CD4-positive, alpha-beta T cell (primary cell): ENCODE results near the gene INTU. TPM values are rescaled to one million over a fixed set of nuclear protein-coding genes. Genes with fewer than 3 reads are reported as not detected.

ENCODE experiments used
- ATAC-seq: fragments of 200-7000 bp; cut with Tn5 transposase; one replicate; pipeline ENCODE4 v1.10.0; 2022; ENCODE audit warnings: mild to moderate bottlenecking; ENCODE audit not compliant: poor library complexity
- CTCF ChIA-PET: fragments of 350-600 bp; sonication (Branson Sonifier 250); formaldehyde crosslinking; loops from one replicate; lab custom pipeline; 2021; ENCODE audit warnings: antibody characterized with exemption, inconsistent platforms; lab: Charles Lee
- POLR2A ChIA-PET: fragments of 350-600 bp; sonication (Branson Sonifier 250); formaldehyde crosslinking; loops from one replicate; lab custom pipeline; 2021; ENCODE audit warnings: antibody characterized with exemption, inconsistent platforms; lab: Charles Lee
- DNase-seq, 14 experiments: peaks; one replicate each; pipeline ENCODE4 v3.0.0-alpha.2; 2013 to 2020; ENCODE audit warnings: mixed read lengths in 2 of 14
- H3K27ac ChIP-seq, 2 donors: one replicate each; pipeline versions ENCODE4 v1.5.1 to v1.7.0; 2013; ENCODE audit warnings: low read length in 2 of 2, low read depth in 1 of 2, mild to moderate bottlenecking in 1 of 2
- H3K27me3 ChIP-seq, 2 experiments: 1 replicate in 1 of 2; 2 replicates in 1 of 2; pipeline versions ENCODE4 v1.6.1 to v1.7.0; 2013; ENCODE audit warnings: low read length in 2 of 2, control low read depth in 1 of 2, mild to moderate bottlenecking in 1 of 2, moderate library complexity in 1 of 2; ENCODE audit not compliant: insufficient read depth in 2 of 2, control insufficient read depth in 1 of 2
- H3K36me3 ChIP-seq: one replicate; pipeline ENCODE4 v1.6.1; 2013; ENCODE audit warnings: low read length, control low read depth; ENCODE audit not compliant: insufficient read depth
- H3K4me1 ChIP-seq: one replicate; pipeline ENCODE4 v1.6.1; 2013; ENCODE audit warnings: low read length, control low read depth; ENCODE audit not compliant: insufficient read depth
- H3K4me3 ChIP-seq: one replicate; pipeline ENCODE4 v1.5.1; 2013; ENCODE audit warnings: mild to moderate bottlenecking, low read length, moderate library complexity
- H3K9me3 ChIP-seq, 2 experiments: 1 replicate in 1 of 2; 2 replicates in 1 of 2; pipeline versions ENCODE4 v1.6.1 to v1.7.0; 2013; ENCODE audit warnings: low read length in 2 of 2, mild to moderate bottlenecking in 2 of 2, control low read depth in 1 of 2, moderate library complexity in 1 of 2; ENCODE audit not compliant: control insufficient read depth in 1 of 2, insufficient read depth in 1 of 2
- H3K27ac Mint-ChIP-seq: one replicate; pipeline ENCODE4 v1.8.0; 2020; ENCODE audit warnings: mixed read lengths
- H3K27me3 Mint-ChIP-seq: one replicate; pipeline ENCODE4 v1.8.0; 2021; ENCODE audit warnings: mixed read lengths
- H3K36me3 Mint-ChIP-seq: one replicate; pipeline ENCODE4 v1.8.0; 2021; ENCODE audit warnings: low read depth, mixed read lengths
- H3K4me1 Mint-ChIP-seq: one replicate; pipeline ENCODE4 v1.8.0; 2021; ENCODE audit warnings: low read depth, mixed read lengths
- H3K4me3 Mint-ChIP-seq: one replicate; pipeline ENCODE4 v1.8.0; 2020; ENCODE audit warnings: mild to moderate bottlenecking, mixed read lengths
- H3K9me3 Mint-ChIP-seq: one replicate; pipeline ENCODE4 v1.8.0; 2020; ENCODE audit warnings: mixed read lengths
- CTCF ChIP-seq: fragments of 200-600 bp; IDR thresholded peaks from one replicate; pipeline ENCODE4 v1.8.0; 2022; ENCODE audit warnings: antibody characterized with exemption, mild to moderate bottlenecking
- intact Hi-C, 2 experiments: fragments of 100-400 bp; cut with DNase I in 1 of 2; cut with micrococcal nuclease in 1 of 2; formaldehyde crosslinking; loops; one replicate each; pipeline versions ENCODE4 v1.15.1 to v1.9.0; 2023 to 2025; cut with DNase I, micrococcal nuclease
- total RNA-seq, 174 experiments: library from RNA in 2 of 174; stranded (reverse) in 2 of 174; gene quantifications; one replicate each; pipeline ENCODE4 v1.2.3 and lab custom pipeline; 2021 to 2026

Gene INTU
- total RNA-seq, 2 experiments from 2014 or later: not detected

- ChIA-PET CTCF (interaction anchor here (0.6 to 1.6 kb wide), 2 partner anchors 9 to 34 kb away, joined by 3 to 5 read pairs; no protein-coding TSS in a partner anchor), POLR2A (no interaction called here)
- Histone ChIP-seq H3K4me3 (no peak overlapping the region), H3K4me1 (no peaks in the 10 kb centered on the region), H3K27me3 (peaks cover 0 to 3% of the 10 kb centered on the region in 2 experiments), H3K9me3 (peaks cover 0 to 12% of the 10 kb centered on the region in 2 experiments), H3K36me3 (no peaks in the 10 kb centered on the region), H3K27ac (no peak overlapping the region)
- Mint-ChIP-seq H3K36me3 (no peaks in the 10 kb centered on the region), H3K4me1 (no peaks in the 10 kb centered on the region), H3K27ac (no peak overlapping the region), H3K9me3 (no peaks in the 10 kb centered on the region), H3K4me3 (no peak overlapping the region), H3K27me3 (peaks cover 2% of the 10 kb centered on the region)
- TF ChIP-seq CTCF: no peak
- ATAC-seq (no peak), DNase-seq (no peak)
- intact Hi-C loops: no loop called here
Measured at GRCh38 chr4:127734976-127735375, 102.2 kb downstream of the INTU start.

- no peak for DNase-seq
- H3K27me3 ChIP-seq: no peaks in the 10 kb centered on the region
- Mint-ChIP-seq H3K36me3 (no peaks in the 10 kb centered on the region), H3K27me3 (peaks cover 8% of the 10 kb centered on the region), H3K27ac (no peak overlapping the region), H3K9me3 (peaks cover under 1% of the 10 kb centered on the region), H3K4me1 (no peaks in the 10 kb centered on the region), H3K4me3 (no peak overlapping the region)
- H3K4me1 ChIP-seq: no peaks in the 10 kb centered on the region
- no peaks in the 10 kb centered on the region for H3K9me3 ChIP-seq
- no peaks in the 10 kb centered on the region for H3K36me3 ChIP-seq
- no peak overlapping the region for H3K27ac ChIP-seq
- ChIA-PET CTCF (no interaction called here), POLR2A (no interaction called here)
- H3K4me3 ChIP-seq: no peak overlapping the region
- intact Hi-C loops: no loop called here
- ATAC-seq: no peak
- no peak for TF ChIP-seq CTCF
Measured at GRCh38 chr4:127737295-127737694, 104.5 kb downstream of the INTU start.

GRCh38 chr4:127741247-127741646, 108.5 kb downstream of the INTU start:
- H3K4me3 ChIP-seq: no peak overlapping the region
- H3K9me3 ChIP-seq: no peaks in the 10 kb centered on the region
- H3K4me3 Mint-ChIP-seq: no peak overlapping the region
- H3K36me3 ChIP-seq: no peaks in the 10 kb centered on the region
- ChIA-PET CTCF (no interaction called here), POLR2A (no interaction called here)
- H3K4me1 Mint-ChIP-seq: no peaks in the 10 kb centered on the region
- H3K27ac Mint-ChIP-seq: no peak overlapping the region
- no peak overlapping the region for H3K27ac ChIP-seq
- H3K27me3 Mint-ChIP-seq: peaks cover 17% of the 10 kb centered on the region
- no peak for TF ChIP-seq CTCF
- H3K9me3 Mint-ChIP-seq: peaks cover 3% of the 10 kb centered on the region
- H3K27me3 ChIP-seq: peaks cover 0 to 3% of the 10 kb centered on the region in 2 experiments
- H3K36me3 Mint-ChIP-seq: no peaks in the 10 kb centered on the region
- DNase-seq: no peak
- H3K4me1 ChIP-seq: no peaks in the 10 kb centered on the region
- intact Hi-C loops: no loop called here
- ATAC-seq: no peak
